H1 (cell line): ENCODE results near the gene ANKS1B. TPM values are rescaled to one million over a fixed set of nuclear protein-coding genes. Genes with fewer than 3 reads are reported as not detected.

Experiments used
- CTCF ChIA-PET: fragments of 300-600 bp; sonication (Branson Sonifier 250); formaldehyde crosslinking; loops from one replicate; lab custom pipeline; 2021; ENCODE audit not compliant: partially characterized antibody; lab: Charles Lee
- POLR2A ChIA-PET: fragments of 300-600 bp; sonication (Branson Sonifier 250); formaldehyde crosslinking; loops from one replicate; lab custom pipeline; 2021; ENCODE audit warnings: inconsistent platforms; ENCODE audit not compliant: partially characterized antibody; lab: Charles Lee
- DNase-seq, 2 experiments: peaks; one replicate each; pipeline versions ENCODE4 v3.0.0 to v3.0.0-alpha.2; 2010 to 2022; ENCODE audit warnings: low spot score in 2 of 2, low read depth in 1 of 2, mixed read lengths in 1 of 2
- FAIRE-seq: peaks from 2 replicates; lab custom pipeline; 2011; peaks lifted over from hg19 to GRCh38; lab: Jason Lieb, UNC
- H2AFZ ChIP-seq: 2 replicates; pipeline ENCODE4 v1.8.1; 2012; ENCODE audit warnings: low read length, inconsistent platforms
- H2AK5ac ChIP-seq: 2 replicates; pipeline ENCODE4 v1.6.1; 2013; ENCODE audit warnings: low read depth, low read length
- H2BK120ac ChIP-seq: replicated peaks from 2 replicates; pipeline ENCODE3; 2013; ENCODE audit warnings: low read depth, low read length, inconsistent platforms
- H2BK12ac ChIP-seq: 2 replicates; pipeline ENCODE4 v1.6.1; 2013; ENCODE audit warnings: low read depth, low read length
- H2BK15ac ChIP-seq: 2 replicates; pipeline ENCODE4 v1.6.1; 2013; ENCODE audit warnings: low read length
- H2BK20ac ChIP-seq: 2 replicates; pipeline ENCODE4 v1.6.1; 2013; ENCODE audit warnings: low read length
- H2BK5ac ChIP-seq: 2 replicates; pipeline ENCODE4 v1.6.1; 2013; ENCODE audit warnings: low read depth, low read length
- H3K14ac ChIP-seq: 2 replicates; pipeline ENCODE4 v1.6.1; 2013; ENCODE audit warnings: inconsistent platforms; ENCODE audit not compliant: insufficient read length
- H3K18ac ChIP-seq: 2 replicates; pipeline ENCODE4 v1.6.1; 2013; ENCODE audit warnings: low read length; ENCODE audit errors: extremely low read depth
- H3K23ac ChIP-seq: 2 replicates; pipeline ENCODE4 v1.6.1; 2013; ENCODE audit warnings: inconsistent platforms; ENCODE audit not compliant: insufficient read length
- H3K23me2 ChIP-seq: 2 replicates; pipeline ENCODE4 v1.6.1; 2013; ENCODE audit warnings: low read depth, low read length
- H3K27ac ChIP-seq: 2 replicates; pipeline ENCODE4 v1.6.1; 2011; ENCODE audit warnings: low read depth, low read length, inconsistent platforms
- H3K27me3 ChIP-seq, 4 experiments: replicated peaks in 1 of 4; 1 replicate in 1 of 4; 2 replicates in 3 of 4; pipeline versions ENCODE4 v1.6.1 to v1.8.1; 2011 to 2013; ENCODE audit warnings: low read length in 3 of 4, mild to moderate bottlenecking in 3 of 4, inconsistent platforms in 2 of 4, mixed read lengths in 2 of 4, moderate library complexity in 1 of 4; ENCODE audit not compliant: control insufficient read depth in 3 of 4, insufficient read depth in 3 of 4; ENCODE audit errors: extremely low read depth in 1 of 4
- H3K36me3 ChIP-seq, 4 experiments: 2 replicates each; pipeline versions ENCODE4 v1.6.1 to v1.8.1; 2011 to 2013; ENCODE audit warnings: mild to moderate bottlenecking in 4 of 4, low read length in 3 of 4, moderate library complexity in 2 of 4, control low read depth in 1 of 4, inconsistent platforms in 1 of 4; ENCODE audit not compliant: insufficient read depth in 4 of 4, control insufficient read depth in 2 of 4
- H3K4ac ChIP-seq: replicated peaks from 2 replicates; pipeline ENCODE3; 2013; ENCODE audit warnings: low read length, low read depth, mixed read lengths, inconsistent platforms; ENCODE audit not compliant: insufficient read length
- H3K4me1 ChIP-seq, 4 experiments: replicated peaks in 1 of 4; 1 replicate in 1 of 4; 2 replicates in 3 of 4; pipeline versions ENCODE4 v1.6.1 to v1.8.1; 2011 to 2013; ENCODE audit warnings: low read length in 3 of 4, inconsistent platforms in 2 of 4, mixed read lengths in 1 of 4; ENCODE audit not compliant: insufficient read depth in 4 of 4, control insufficient read depth in 3 of 4
- H3K4me2 ChIP-seq, 2 experiments: 2 replicates each; pipeline versions ENCODE4 v1.6.1 to v1.8.1; 2011 to 2013; ENCODE audit warnings: low read depth in 2 of 2, low read length in 2 of 2, control low read depth in 1 of 2, inconsistent platforms in 1 of 2, mild to moderate bottlenecking in 1 of 2; ENCODE audit not compliant: insufficient read depth in 1 of 2
- H3K4me3 ChIP-seq, 4 experiments: fragments of 200-600, 300-600 bp in 1 of 4; sonication (generic), shearing (Covaris generic), sonication (Bioruptor Twin) in 1 of 4; 2 replicates each; pipeline versions ENCODE4 v1.5.1 to v1.8.1; 2011 to 2016; ENCODE audit warnings: low read length in 4 of 4, low read depth in 3 of 4, control low read depth in 2 of 4, inconsistent platforms in 2 of 4, mild to moderate bottlenecking in 2 of 4, mixed read lengths in 1 of 4, moderate library complexity in 1 of 4; ENCODE audit not compliant: insufficient read depth in 2 of 4; ENCODE audit errors: extremely low read depth in 1 of 4
- H3K56ac ChIP-seq: replicated peaks from 2 replicates; pipeline ENCODE3; 2013; ENCODE audit warnings: low read depth, mild to moderate bottlenecking, mixed read lengths, low read length, inconsistent platforms; ENCODE audit not compliant: insufficient read length
- H3K79me1 ChIP-seq: 2 replicates; pipeline ENCODE4 v1.6.1; 2013; ENCODE audit warnings: low read depth, low read length, control low read depth
- H3K79me2 ChIP-seq, 2 experiments: 2 replicates each; pipeline versions ENCODE4 v1.6.1 to v1.8.1; 2012 to 2013; ENCODE audit warnings: low read length in 2 of 2, mild to moderate bottlenecking in 2 of 2, inconsistent platforms in 1 of 2; ENCODE audit not compliant: insufficient read depth in 2 of 2, control insufficient read depth in 1 of 2
- H3K9ac ChIP-seq, 4 experiments: replicated peaks in 1 of 4; 1 replicate in 1 of 4; 2 replicates in 3 of 4; pipeline versions ENCODE4 v1.6.1 to v1.8.1; 2011 to 2013; ENCODE audit warnings: low read depth in 3 of 4, low read length in 3 of 4, control low read depth in 2 of 4, mild to moderate bottlenecking in 2 of 4, moderate library complexity in 2 of 4, inconsistent platforms in 1 of 4; ENCODE audit errors: extremely low read depth in 1 of 4
- H3K9me3 ChIP-seq, 2 experiments: 2 replicates each; pipeline versions ENCODE4 v1.6.1 to v1.8.1; 2012 to 2013; ENCODE audit warnings: mild to moderate bottlenecking in 2 of 2, moderate library complexity in 2 of 2, control low read depth in 1 of 2, inconsistent platforms in 1 of 2, low read depth in 1 of 2, low read length in 1 of 2, mixed read lengths in 1 of 2; ENCODE audit not compliant: insufficient read depth in 2 of 2
- H4K20me1 ChIP-seq, 2 experiments: replicated peaks in 1 of 2; 2 replicates each; pipeline versions ENCODE3 to v1.8.1; 2011 to 2013; ENCODE audit warnings: inconsistent platforms in 2 of 2, low read length in 2 of 2, mild to moderate bottlenecking in 1 of 2; ENCODE audit not compliant: insufficient read depth in 2 of 2, control insufficient read depth in 1 of 2
- H4K5ac ChIP-seq: 2 replicates; pipeline ENCODE4 v1.6.1; 2013; ENCODE audit warnings: low read length, low read depth, mixed read lengths, inconsistent platforms; ENCODE audit not compliant: insufficient read length
- H4K8ac ChIP-seq: 2 replicates; pipeline ENCODE4 v1.8.0; 2013; ENCODE audit warnings: mild to moderate bottlenecking, moderate library complexity, low read length, inconsistent platforms; ENCODE audit not compliant: insufficient read depth; ENCODE audit errors: extremely low read depth
- H4K91ac ChIP-seq: replicated peaks from 2 replicates; pipeline ENCODE3; 2013; ENCODE audit warnings: low read length, mixed read lengths, inconsistent platforms; ENCODE audit not compliant: insufficient read length
- CHD1 ChIP-seq: IDR thresholded peaks from 2 replicates; pipeline ENCODE4 v1.6.1; 2012; ENCODE audit warnings: low read depth, low read length, improper control_type of control experiment
- CHD2 ChIP-seq: IDR thresholded peaks from 2 replicates; pipeline ENCODE4 v1.6.1; 2012; ENCODE audit warnings: low read length, improper control_type of control experiment
- CTBP2 ChIP-seq: IDR thresholded peaks from 2 replicates; pipeline ENCODE4 v1.7.0; 2011; ENCODE audit warnings: borderline replicate concordance, mild to moderate bottlenecking, moderate library complexity, mixed read lengths, low read length; ENCODE audit not compliant: insufficient read depth, insufficient read length
- FOSL1 ChIP-seq: IDR thresholded peaks from 2 replicates; pipeline ENCODE4 v1.6.1; 2011; ENCODE audit warnings: mild to moderate bottlenecking, low read depth, low read length, moderate library complexity; ENCODE audit not compliant: insufficient read depth
- GABPA ChIP-seq: IDR thresholded peaks from 2 replicates; pipeline ENCODE4 v1.6.1; 2011; ENCODE audit warnings: mild to moderate bottlenecking, low read length, moderate library complexity, borderline replicate concordance; ENCODE audit not compliant: insufficient read depth
- GTF2F1 ChIP-seq: IDR thresholded peaks from 2 replicates; pipeline ENCODE4 v1.6.1; 2012; ENCODE audit warnings: low read depth, low read length, improper control_type of control experiment, borderline replicate concordance
- JUN ChIP-seq: IDR thresholded peaks from 2 replicates; pipeline ENCODE4 v1.6.1; 2011; ENCODE audit warnings: low read depth, mild to moderate bottlenecking, improper control_type of control experiment, low read length
- KDM4A ChIP-seq: IDR thresholded peaks from one replicate; pipeline ENCODE4 v1.7.1; 2012; ENCODE audit warnings: low read depth, mild to moderate bottlenecking, moderate library complexity, low read length, inconsistent platforms; ENCODE audit not compliant: severe bottlenecking
- NANOG ChIP-seq: IDR thresholded peaks from 2 replicates; pipeline ENCODE4 v1.6.1; 2011; ENCODE audit warnings: low read length, low read depth, mild to moderate bottlenecking, inconsistent platforms; ENCODE audit not compliant: insufficient read depth, poor library complexity, severe bottlenecking
- POU5F1 ChIP-seq: IDR thresholded peaks from 2 replicates; pipeline ENCODE4 v1.6.1; 2011; ENCODE audit warnings: low read depth, mild to moderate bottlenecking, low read length, moderate library complexity
- RXRA ChIP-seq: IDR thresholded peaks from 2 replicates; pipeline ENCODE4 v1.6.1; 2011; ENCODE audit warnings: low read depth, mild to moderate bottlenecking, low read length, moderate library complexity; ENCODE audit not compliant: insufficient read depth
- SIX5 ChIP-seq: IDR thresholded peaks from 2 replicates; pipeline ENCODE4 v1.6.1; 2011; ENCODE audit warnings: mild to moderate bottlenecking, low read depth, low read length
- SP4 ChIP-seq: IDR thresholded peaks from 2 replicates; pipeline ENCODE4 v1.6.1; 2012; ENCODE audit warnings: low read length, inconsistent platforms
- TAF7 ChIP-seq: optimal IDR thresholded peaks from 2 replicates; pipeline ENCODE3; 2011; ENCODE audit warnings: low read depth, mild to moderate bottlenecking, inconsistent platforms, low read length, moderate library complexity, borderline replicate concordance
- TCF12 ChIP-seq: IDR thresholded peaks from 2 replicates; pipeline ENCODE4 v1.6.1; 2011; ENCODE audit warnings: low read depth, mild to moderate bottlenecking, low read length
- WGBS, 2 experiments: shearing (Covaris generic) in 1 of 2; methylation state at CpG; one replicate each; pipeline versions ENCODE4 v1.1.6 to v1.1.7; 2013 to 2015; ENCODE audit warnings: low lambda C conversion rate in 2 of 2, mixed read lengths in 2 of 2, inconsistent platforms in 1 of 2, low coverage in 1 of 2, missing lambda C conversion rate in 1 of 2; ENCODE audit not compliant: insufficient replicate concordance in 2 of 2, insufficient coverage in 1 of 2, insufficient read length in 1 of 2; ENCODE audit errors: extremely low coverage in 1 of 2, missing lambda C conversion rate in 1 of 2; 5-methylcytosine and 5-hydroxymethylcytosine counted together
- polyA plus RNA-seq, 7 experiments: library from polyadenylated mRNA; depleted of rRNA in 3 of 7; stranded (reverse) in 5 of 7; unstranded in 2 of 7; fragments of >200 nt in 5 of 7; fragments of 200-250 nt in 2 of 7; gene quantifications; 1 replicate in 5 of 7; 2 replicates in 1 of 7; 4 replicates in 1 of 7; pipeline versions ENCODE4 v1.2.1 to v1.2.3, GENCODE V29; 2011 to 2013; ENCODE audit warnings: missing spikeins in 2 of 7, mixed read lengths in 2 of 7
- total RNA-seq: library from RNA; stranded (reverse); fragmentation: NEBNext Ultra II Directional; extraction: Animal tissue kit (Norgen Biotek cat#: 25700); gene quantifications from 2 replicates; pipeline ENCODE4 v1.2.1, GENCODE V29; 2021

Gene ANKS1B
- total and polyA plus RNA-seq, 2 of the 8 experiments (the other 6 are each of a cell fraction or from before 2014, with no cell fraction given) = 2.7 to 6.1 TPM

DNA sequence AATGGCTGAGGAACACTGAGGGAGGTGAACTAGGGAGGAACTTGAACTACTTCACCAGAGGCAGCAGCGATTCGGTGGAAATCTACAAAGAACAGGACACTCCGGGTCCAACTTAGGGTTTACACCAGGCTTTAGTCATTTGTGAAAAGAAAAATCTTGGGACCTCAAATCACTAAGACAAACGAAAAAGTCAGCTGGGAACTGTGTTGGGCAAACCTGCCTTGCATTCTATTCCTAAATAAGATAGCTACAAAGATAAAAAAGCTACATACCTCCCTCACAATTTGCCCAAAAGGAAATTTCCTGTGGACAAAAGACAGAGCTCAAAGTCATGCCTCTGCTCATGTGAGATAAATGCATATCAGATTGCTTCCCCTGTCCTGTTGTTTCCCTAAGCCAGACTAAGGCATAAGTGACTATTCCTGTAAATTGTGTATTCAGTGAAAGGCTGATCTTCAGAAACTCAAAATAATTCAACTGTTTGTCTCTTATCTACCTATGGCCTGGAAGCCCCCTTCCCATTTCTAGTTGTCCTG lies 1233.1 kb downstream of the ANKS1B start:
- Histone ChIP-seq H3K4me3 (no peak overlapping the region), H3K4ac (no peak overlapping the region), H4K91ac (no peak overlapping the region), H3K4me1 (no peaks in the 10 kb centered on the region; a peak in 1 of 7 replicates), H4K8ac (no peak overlapping the region), H3K56ac (no peak overlapping the region), H2BK5ac (no peak overlapping the region), H3K36me3 (no peaks in the 10 kb centered on the region), H2AFZ (no peak overlapping the region), H2BK12ac (no peak overlapping the region), H3K27ac (no peak overlapping the region), H4K5ac (no peak overlapping the region), H3K9me3 (no peaks in the 10 kb centered on the region), H3K79me1 (no peaks in the 10 kb centered on the region), H3K9ac (no peak overlapping the region), H2BK15ac (no peak overlapping the region), H3K23ac (no peak overlapping the region), H3K23me2 (no peaks in the 10 kb centered on the region), H3K27me3 (no peaks in the 10 kb centered on the region), H3K4me2 (no peak overlapping the region), H2BK20ac (no peak overlapping the region), H3K18ac (no peak overlapping the region), H3K79me2 (no peaks in the 10 kb centered on the region), H3K14ac (no peak overlapping the region), H2AK5ac (no peak overlapping the region), H4K20me1 (no peaks in the 10 kb centered on the region), H2BK120ac (no peak overlapping the region)
- WGBS, 2 experiments = 96% methylated on average over 4 of the region's 4 CpGs; no CpG with 5 or more reads in 1 of the 2 experiments
- ChIA-PET POLR2A (no interaction called here), CTCF (interaction anchor here (0.7 to 4.4 kb wide), 7 partner anchors 9 to 247 kb away, joined by 3 to 25 read pairs (median 4); no protein-coding TSS in a partner anchor)
- DNase-seq (no peak), FAIRE-seq (no peak)
- no peak for TF ChIP-seq CHD2
- no peak for TF ChIP-seq TAF7
- TF ChIP-seq JUN = no peak
- no peak for TF ChIP-seq SP4
- no peak for TF ChIP-seq FOSL1
- no peak for TF ChIP-seq KDM4A
- TF ChIP-seq SIX5 = no peak
- TF ChIP-seq POU5F1 = no peak
- TF ChIP-seq GABPA = no peak
- TF ChIP-seq TCF12 = no peak
- no peak for TF ChIP-seq NANOG
- no peak for TF ChIP-seq RXRA
- no peak for TF ChIP-seq GTF2F1
- TF ChIP-seq CHD1 = no peak
- TF ChIP-seq CTBP2 = no peak
